Bone marrow (tissue), 2 donors: ENCODE results near the gene CLPSL2.

Experiments
- DNase-seq, 2 donors: peaks; one replicate each; lab custom pipeline; 2025; lab: John Stamatoyannopoulos, UW

Gene CLPSL2

DNA sequence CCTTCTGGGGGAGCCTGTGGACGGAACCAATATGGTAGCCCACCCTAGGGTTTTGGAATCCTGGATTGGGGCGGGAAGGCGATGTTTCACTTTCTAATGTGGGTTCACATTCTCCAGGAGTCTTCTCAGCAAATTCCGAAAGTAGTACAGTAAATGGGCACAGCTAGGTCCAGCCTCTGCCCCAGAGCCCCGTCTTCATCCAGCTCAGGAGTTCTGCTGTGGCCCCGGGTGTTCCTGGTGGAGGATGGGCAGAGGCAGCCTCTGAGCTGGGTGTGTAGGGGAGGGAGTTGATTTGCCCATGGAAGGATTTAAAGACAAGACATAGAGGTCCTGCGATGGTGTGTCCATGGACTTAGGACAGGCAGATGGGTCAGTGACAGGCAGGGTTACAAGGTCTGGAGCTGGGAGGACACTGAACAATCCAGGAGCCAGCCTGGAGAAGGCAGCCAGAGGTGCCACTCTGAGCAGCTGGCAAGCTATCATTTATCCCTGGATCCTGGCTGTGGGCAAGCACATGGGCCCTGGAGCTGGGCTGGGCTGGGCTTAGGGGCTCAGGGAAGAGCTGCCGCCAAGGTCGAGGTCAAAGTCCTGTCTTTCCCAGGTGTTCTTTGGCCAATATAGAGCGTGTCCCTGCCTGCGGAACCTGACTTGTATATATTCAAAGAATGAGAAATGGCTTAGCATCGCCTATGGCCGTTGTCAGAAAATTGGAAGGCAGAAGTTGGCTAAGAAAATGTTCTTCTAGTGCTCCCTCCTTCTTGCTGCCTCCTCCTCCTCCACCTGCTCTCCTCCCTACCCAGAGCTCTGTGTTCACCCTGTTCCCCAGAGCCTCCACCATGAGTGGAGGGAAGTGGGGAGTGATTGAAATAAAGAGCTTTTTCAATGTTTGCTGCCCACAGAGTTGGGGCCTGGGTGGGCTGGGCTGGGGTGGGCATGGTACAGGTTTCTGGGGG is 11.1 kb downstream of the CLPSL2 start:
- DNase-seq: no peak

DNA sequence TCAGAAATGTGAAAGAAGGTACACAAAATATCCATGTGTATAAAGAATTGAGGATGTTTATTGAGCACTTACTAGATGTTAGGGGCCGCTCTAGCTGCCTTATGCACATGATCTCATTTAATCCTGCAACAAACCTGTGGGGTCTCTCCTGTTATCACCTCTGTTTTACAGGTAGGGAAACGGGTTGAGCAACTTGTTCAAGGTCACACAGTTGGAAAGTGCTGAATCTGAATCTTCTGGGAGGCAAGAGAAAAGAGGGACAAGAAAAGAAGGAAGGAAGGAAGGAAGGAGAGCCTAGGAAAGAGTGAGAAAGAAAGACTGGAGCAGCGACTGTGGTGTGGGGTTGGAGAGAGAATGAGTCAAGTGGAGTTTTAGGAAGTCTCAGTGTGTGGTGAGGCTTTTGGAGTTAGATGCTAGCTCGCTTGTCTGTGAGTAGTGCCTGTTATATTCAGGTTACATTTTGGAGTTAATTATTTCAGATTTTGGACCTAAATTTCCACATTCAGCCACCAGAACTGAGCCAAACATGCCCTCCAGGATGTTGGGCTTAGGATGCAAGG is 12.1 kb downstream of the CLPSL2 start:
- no peak for DNase-seq

DNA sequence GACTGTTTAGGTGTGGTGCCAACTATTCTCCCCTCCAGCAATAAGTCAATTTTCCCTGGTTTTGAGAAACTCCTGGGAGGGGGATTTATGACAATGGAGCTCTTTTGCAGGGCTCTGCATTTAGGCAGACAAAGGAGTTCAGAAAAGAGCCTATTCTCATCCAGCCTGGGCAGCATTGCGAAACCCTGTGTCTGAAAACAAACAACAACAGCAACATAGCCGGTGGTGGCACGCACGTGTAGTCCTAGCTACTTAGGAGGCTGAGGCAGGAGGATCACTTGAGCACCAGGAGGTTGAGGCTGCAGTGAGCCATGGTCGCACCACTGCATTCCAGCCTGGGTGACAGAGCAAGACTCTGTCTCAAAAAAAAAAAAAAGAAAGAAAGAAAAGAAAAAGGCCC is 14.3 kb downstream of the CLPSL2 start:
- DNase-seq: no peak

DNA sequence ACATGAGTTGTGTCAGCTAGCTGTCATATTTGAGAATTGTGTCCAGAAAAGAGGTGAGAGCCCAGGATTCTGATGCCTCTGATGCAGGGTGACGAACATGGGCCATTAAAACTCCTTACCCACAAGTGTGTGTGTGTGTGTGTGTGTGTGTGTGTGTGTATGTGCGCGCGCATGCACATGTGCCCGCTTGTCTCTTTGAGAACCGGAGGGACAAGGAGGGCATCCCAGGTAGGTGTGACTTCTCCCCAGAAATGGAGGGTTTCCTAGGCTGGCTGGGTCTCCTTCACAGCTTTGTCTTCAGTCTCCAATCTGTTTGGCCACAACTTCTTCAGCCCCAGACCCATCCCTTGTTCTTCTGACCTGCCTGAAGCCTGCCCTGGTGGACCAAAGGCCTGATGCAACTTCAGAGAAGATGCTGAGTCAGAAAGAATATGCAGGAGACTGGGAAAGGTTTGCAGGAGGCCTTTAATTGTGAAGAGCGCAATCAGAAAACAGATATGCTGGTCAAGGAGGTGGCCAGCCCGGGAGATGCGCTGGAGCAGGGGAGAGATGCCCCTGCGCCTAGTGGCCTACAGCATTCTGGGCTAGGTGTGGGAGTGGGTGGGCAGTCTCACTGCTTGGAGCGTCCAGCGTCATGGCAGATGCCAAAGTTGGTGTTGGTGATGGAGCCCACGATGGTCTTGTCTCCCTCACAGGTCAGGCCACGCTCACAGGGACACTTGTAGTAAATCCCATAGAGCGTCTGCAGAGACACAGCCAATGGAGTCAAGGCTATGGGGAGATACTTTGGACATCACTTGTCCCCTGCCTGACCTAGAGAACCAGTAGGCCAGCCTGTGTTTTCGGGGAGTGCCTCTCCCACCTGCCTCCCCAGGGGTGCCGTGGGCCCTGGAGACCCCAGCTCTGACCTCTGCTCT is 18.4 kb downstream of the CLPSL2 start:
- no peak for DNase-seq

DNA sequence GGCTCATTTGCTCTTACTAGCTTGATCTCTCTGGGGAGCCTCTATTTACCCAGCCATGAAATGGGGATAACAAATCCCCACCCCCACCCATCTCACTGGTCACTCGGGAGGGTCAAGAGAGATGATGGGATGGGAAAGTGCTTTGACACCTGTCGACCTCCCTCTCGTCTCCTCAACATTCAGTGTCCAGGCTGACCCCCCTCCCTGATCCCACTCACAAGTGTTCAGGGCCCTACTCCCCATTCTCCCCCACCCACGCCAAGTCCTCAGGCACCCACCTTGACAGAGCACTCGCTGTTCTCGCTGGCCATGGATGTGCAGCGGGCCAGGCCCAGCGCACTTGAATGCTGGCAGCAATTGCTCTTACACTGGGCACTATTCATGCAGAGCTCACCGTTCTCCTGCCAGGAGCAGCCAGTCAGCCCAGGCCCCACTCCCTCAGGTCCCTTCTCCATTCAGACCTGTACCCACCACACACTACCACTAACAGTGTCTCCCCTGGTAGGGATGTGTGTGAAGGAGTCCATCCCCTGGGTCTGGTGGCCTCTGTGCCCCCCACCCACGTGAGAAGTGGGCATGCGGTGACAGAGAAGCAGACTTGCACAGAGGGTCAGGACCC is 19.2 kb downstream of the CLPSL2 start:
- no peak for DNase-seq

DNA sequence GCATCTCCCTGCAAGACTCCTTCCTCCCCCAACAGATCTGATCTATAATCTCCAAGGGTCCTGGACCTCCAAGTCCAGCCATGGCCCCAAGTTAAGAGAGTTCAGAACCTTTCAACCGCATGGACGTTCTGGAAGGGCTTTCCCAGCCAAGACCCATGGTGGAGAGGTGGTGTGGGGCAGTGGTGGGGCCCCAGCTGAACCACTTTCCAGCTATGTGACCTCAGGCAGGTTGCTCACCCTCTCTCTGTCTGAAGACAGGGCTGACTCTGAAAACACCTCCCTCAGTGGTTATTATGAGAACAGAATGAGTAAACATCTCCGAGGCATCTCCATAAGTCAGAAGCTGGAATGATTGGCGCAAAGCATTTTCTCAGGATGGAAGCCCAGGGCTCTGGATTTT is 19.8 kb downstream of the CLPSL2 start:
- DNase-seq: no peak

DNA sequence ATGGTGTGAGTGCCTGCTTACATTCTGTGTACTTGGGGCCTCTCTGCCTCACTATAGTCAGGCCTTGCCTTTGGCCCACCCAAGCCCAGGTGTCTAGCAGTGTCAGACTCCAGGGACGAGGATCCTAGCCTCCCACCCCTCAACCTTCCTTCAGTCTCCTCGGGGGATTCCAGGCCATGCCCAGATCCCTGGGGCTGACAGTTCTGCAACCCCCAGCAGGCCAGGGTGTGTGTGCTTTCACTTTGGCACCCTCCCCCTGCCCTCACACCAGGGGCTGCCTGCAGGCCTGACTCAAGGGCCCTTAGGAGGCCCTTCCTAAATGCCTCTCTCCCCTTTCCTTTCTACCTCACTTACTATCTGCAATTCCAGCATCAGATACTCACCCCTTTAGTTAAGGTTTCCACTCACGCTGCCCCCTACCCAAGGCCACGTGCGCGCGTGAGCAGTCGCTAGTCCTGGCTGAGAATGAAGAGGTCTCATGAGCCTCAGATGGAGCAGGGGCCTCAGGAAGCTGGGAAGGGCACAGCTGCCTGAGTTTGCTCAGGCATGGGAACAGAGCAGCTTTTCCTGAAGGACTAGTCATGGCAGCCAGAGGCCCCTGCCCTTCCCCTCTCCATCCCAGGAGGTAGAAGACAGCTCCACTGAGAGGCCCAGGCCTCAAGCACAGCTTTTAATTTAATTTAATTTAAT is 21.6 kb downstream of the CLPSL2 start:
- no peak for DNase-seq

DNA sequence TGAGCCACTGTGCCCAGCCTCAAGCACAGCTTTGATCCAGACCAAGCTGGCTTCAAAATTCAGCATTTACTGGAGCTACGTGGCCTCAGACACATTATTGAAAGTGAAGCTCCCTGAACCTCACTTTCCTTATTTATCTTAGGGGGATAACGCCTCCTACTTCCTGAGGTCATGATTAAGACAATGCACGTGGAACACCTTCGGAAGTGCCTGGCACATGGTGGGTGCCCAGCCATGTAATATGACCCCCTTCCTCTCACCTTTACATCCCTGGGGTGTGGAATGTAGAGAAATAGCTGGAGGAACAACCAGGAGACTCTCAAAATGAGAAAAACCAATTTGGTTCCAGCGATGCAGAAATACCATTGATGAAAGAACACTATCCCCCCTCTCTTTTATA is 22.3 kb downstream of the CLPSL2 start:
- DNase-seq: no peak

DNA sequence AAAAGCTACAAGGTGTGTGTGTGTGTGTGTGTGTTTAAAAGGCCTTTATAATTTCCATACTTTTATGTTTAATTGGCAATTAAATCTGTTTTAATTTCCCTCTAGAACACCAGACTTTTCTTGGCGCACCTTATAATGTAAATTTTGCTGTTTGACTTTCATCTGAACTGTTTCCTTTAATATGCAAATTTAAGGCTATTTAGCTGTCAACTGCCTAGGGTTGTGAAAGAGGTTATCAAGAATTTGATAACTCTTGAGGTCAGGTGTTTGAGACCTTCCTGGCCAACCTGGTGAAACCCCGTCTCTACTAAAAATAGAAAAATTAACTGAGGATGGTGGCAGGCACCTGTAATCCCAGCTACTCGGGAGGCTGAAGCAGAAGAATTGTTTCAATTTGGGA is 24.8 kb downstream of the CLPSL2 start:
- DNase-seq: no peak

DNA sequence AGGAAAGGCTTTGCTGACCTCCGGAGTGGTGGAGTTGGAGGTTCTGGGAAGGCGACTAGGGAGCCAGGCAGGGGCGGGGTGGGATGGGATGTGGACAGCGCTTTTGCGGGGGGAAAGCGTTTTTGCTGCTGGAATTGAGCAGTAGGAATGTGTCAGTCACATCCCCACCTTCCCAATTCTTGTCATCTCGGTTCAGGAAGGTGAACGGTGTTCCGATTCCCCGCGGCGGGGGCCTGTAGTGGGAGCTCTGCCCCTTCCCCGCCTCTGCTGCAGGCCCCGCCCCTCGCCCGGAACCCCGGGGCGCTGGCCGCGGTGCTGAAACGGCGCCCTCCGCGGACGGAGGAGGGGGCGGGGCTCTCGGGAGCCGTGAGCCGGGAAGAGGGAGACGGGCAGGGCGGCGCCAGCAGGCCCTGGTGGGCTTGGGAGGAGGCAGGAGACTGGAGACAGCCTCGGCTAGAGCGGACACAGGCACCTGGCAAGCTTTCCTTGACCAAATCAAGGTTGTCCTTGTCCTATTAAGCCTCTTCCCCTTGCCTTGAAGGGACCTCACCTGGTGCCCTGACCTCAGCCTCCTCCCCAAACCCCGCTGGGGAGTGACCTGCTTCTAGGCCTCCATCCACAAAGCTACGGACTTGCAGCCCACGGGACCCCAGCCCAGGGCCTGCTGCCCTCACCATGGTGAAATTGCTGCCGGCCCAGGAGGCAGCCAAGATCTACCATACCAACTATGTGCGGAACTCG is 28.8 kb downstream of the CLPSL2 start, which contains the start of gene LHFPL5:
Gene LHFPL5, plus strand, starts transcription at position 357 of the 741 bp plus-strand sequence. Its CDS starts 319 bp downstream, at position 676.
- no peak for DNase-seq

DNA sequence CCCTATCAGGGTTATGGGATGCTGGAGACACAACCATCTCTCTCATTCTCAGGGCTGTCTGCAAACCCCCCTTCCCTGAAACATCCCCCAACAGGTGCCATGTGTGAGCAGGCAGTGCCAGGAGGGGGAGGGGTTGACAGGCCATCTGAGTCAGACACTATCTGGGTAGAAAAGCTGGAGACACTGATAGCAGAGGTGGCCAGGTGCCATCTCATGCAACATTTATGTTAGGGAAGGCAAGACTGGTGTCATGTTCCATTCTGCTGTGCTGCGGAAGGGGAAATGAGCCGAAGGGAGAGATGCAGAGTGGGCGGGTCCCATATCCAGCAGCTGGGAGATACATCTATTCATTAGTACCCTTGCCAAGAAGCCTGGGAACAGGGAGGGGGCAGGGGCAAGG is 32.3 kb downstream of the CLPSL2 start:
- DNase-seq: no peak

DNA sequence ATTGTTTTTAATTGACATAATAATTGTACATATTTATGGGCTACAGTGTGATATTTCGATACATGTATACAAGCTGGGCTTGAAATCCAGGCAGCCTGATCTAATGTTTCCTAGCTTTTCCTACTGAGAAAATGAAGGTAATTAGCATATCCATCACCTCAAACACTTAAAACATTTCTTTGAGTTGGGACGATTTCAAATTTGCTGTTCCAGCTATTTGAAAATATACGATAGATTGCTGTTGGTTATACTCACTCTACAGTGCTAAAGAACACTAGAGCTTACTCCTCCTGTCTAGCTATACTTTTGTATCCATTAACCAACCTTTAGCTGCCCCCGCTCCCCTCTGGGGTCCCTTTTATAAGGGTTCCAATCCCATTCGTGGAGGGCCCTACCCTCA is 33.4 kb downstream of the CLPSL2 start:
- no peak for DNase-seq

DNA sequence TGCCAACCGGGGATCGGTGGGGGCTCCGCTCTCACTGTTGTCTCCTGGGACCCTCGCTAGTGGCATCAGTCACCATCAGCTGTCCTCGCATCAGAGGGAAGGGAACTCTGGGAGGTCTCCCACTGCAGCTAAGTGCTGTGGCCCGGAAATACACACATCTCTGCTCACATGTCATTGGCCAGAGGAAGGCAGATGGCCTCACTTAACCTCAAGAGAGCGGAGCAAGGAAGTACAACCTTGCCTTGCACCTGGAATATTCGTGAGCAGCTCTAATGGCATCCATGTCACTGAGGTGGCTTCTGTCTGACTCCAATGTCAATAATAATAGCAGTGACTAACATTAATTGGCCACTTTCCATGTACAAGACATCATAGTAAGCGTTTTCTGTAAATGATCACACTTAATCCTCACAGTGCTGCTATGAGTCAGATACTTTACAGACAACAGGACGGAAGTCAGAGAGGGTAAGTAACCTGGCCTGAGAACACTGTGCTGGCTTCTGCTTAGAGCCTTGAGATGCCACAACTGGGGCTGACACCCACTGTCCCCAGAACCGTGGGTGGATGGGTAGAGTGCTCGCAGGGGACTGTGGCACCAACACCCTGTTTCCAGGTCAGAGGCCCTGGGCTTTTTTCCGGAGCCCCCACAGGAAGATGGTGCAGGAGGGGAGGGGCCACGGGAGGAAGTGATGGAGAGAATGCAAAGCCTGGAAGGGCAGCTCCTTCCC is 34.7 kb downstream of the CLPSL2 start:
- DNase-seq: no peak

DNA sequence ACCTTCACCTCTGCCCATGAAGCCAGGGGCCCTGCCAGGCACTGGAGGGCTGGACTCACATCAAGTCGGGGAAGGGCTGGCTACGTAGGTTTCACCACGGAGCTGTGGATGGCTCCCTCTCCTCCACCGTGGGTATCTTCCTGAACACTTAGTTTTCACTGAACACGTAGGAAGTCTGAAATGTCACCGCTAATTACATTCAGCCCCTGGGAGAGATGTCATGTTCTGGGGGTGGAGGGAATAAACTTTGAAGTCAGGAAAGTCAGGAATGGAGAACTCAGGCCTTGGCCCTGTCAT is 35.2 kb downstream of the CLPSL2 start:
- no peak for DNase-seq

DNA sequence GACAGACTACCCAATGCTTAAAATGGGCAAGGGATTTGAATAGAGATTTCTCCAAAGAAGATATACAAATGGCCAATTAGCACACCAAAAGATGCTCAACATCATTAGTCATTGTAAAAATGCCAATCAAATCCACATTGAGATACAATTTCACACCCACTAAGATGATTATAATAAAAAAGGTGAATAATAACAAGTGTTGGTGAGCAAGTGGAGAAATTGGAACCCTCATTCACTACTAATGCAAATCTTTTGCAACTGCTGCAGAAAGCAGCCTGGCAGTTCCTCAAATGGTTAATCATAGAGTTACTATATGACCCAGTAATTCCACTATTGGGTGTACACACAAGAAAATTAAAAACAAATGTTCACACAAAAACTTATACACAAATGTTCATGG is 41.1 kb downstream of the CLPSL2 start:
- DNase-seq: no peak

DNA sequence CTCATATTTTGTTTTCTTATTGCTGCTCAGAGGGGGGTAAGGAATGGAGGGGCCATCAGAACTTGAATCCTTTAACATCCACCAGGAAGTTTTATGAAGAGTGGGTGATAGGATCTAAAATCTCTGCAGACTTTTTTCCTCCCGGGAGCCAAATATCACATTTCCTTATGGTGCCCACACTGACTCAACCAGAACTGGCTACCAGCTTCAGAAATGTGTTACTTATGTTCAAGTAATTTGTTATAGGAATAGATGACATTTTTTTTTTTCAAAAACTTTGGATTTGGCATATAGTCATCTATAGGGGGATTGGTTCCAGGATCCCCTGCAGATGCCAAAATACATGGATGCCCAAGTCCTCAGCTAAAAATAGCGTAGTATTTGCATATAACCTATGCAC is 47.2 kb downstream of the CLPSL2 start:
- no peak for DNase-seq

DNA sequence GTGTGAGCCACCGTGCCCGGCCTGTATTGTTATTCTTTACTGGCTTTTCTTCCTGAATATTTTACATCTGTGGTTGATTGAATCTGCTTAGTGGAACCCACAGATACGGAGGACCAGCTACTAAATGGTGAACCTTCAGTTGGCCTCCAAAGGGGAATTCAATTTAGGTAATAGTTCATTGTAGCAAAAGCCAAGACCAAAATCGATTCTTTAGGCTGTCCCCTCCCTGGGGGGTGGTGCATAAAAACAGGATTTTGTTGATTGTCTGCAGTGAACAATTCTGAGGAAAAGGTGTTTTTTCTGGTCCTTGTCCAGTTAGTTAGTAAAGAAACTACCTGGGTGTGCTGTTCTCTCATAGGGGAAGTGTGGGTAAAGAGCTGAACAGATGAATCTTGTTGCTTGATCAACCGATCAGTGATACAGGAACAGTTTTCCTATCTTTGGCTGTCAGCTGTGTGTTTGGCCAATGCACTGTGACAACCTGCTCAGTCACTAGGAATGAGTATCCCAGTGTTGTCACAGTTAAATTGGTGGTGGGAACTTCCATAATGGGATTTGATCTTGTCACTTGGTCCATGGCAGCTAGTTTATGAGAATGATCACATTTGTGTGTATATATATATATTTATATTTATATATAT is 48.3 kb downstream of the CLPSL2 start:
- DNase-seq: no peak
